HG03025 (cell line): Measurements from ENCODE around the gene SUN3.
"Not testable (repeated sequence)": the region's sequence is repeated elsewhere in the genome, so short reads cannot be mapped to it uniquely, and the experiment has no call there.

Source experiments
- ATAC-seq: cut with Tn5 transposase; IDR thresholded peaks from one replicate; pipeline ENCODE4 v1.9.1; 2021; ENCODE audit warnings: mild to moderate bottlenecking, moderate library complexity; ENCODE audit not compliant: unreplicated experiment, low FRiP score

The SUN3 gene

DNA sequence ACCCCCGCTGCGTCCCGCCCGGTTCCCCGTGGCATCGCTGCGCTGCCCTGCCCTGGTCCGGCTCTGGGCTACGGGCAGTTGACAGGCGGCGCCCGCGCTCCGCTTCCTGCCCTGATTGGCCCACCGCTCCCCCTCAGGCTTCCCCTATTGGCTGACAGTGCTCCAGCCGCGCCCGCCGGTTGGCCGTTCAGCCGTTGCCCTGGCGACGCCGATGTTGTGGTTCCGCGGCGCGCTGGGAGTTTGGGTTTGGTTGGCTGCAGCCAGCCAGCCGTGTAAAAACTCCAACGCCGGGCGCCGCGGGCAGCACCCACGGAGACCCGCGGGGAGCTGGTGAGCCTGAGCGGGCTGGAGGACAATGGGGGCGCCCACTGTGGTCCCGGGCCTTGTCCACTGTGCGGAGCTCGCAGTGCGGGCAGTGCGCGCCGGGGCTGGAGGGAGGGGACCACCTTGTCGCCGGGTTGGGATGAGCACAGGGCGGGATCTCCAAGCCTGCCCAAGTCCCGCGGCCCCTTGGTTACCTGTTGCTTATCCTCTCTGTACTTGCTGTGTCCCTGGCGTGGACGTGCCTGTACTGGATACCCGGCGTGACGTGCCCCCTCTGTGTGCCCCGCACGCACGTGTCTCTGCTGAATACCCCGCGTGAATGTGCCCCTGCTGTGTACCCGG lies 6.5 kb upstream of the SUN3 start, which contains the start of gene C7orf57:
Gene C7orf57 (plus strand): TSS at position 243 of the 666 bp plus-strand sequence. CDS start 766 bp downstream, outside the sequence.
- peak; percentile 98 for ATAC-seq

DNA sequence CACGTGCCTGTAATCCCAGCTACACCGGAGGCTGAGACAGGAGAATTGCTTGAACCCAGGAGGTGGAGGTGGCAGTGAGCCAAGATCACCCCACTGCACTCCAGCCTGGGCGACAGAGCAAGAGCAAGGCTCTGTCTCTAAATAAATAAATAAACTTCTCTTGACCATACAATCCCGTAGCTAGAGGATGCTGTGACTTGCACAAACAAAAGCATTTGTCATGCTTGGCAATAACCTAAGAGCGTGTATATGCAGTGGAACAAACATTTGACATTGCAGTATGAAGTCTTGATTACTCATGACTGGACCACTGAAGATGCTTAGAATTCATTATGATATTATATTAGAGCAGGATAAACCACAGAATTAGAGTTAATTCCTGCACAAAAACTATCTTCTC lies 5.0 kb upstream of the SUN3 start:
- ATAC-seq: no peak

DNA sequence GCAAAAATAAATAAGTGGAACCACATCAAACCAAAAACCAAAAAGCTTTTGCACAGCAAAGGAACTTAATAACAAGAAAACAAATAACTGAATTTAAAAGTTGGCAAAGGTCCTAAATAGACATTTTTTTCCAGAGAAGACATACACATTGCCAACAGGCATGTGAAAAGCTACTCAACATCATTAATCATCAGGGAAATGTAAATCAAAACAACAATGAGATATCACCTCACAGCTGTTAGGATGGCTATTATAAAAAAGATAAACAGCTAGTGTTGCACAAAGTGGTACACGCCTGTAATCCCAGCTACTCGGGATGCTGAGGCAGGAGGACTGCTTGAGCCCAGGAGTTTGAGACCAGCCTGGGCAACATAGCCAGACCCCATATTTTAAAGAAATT lies 2.2 kb upstream of the SUN3 start:
- ATAC-seq: no peak

DNA sequence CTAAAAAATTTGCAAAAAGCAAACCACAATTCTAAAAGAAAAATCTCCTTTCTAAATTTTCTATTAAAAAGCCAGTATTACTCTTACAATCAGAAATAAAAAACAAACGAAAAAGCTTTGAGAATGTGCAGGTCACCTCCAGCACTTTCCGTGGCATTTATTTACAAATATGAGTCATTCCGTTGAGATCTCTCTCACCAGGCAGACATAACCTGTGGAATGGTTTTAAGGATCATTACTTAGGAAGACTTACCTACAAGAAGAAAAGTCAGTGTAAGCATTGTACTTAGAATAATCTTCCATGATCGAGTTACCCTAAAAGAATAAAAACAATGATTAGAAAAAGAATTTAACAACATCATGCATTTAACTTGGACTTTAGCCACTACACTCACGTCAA lies 3.3 kb downstream of the SUN3 start:
- ATAC-seq: no peak

DNA sequence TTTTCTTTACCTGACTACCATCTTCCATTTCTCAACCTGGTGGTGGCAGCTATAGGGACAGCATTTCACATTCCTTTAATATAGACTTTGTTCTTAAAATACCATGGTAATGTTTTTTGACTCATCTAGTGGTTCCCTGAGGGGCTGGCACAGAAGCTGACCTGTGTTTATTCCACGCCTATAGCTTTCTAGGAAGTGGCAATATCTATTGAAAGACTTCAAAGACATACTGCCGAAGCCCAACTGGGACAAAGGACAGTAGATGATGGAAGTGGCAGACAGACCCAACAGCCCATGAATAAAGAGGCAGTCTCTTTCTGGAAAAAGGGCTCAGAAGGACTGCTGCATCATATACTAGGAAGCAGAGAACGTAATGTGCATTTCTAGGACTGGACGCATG lies 11.2 kb downstream of the SUN3 start:
- no peak for ATAC-seq

GRCh38 chr7:48016641-48017040 lies 12.3 kb downstream of the SUN3 start:
- ATAC-seq: no peak

GRCh38 chr7:48011951-48012350 lies 17.0 kb downstream of the SUN3 start:
- ATAC-seq: no peak

GRCh38 chr7:48011323-48011722 lies 17.6 kb downstream of the SUN3 start:
- no peak for ATAC-seq

GRCh38 chr7:48009954-48010353 lies 19.0 kb downstream of the SUN3 start:
- no peak for ATAC-seq

DNA sequence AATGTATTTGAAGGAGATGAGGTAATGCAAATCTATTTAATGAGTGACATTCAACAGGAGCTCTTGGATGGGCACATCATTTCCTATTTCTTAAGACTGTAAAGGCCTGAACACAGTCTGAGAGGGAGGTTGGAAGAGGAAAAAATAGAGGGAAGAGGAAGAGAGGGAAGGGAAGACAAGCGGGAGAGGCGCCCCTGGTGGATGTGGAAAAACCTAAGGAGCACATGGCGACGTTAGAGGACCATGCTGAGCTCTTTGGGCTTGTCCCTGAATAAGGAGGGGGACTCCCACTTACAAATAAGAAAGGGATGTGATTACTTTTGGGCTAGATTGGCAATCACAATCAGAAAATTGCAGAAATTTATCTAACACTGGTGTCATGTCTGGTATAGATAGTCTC lies 19.6 kb downstream of the SUN3 start:
- ATAC-seq: no peak

DNA sequence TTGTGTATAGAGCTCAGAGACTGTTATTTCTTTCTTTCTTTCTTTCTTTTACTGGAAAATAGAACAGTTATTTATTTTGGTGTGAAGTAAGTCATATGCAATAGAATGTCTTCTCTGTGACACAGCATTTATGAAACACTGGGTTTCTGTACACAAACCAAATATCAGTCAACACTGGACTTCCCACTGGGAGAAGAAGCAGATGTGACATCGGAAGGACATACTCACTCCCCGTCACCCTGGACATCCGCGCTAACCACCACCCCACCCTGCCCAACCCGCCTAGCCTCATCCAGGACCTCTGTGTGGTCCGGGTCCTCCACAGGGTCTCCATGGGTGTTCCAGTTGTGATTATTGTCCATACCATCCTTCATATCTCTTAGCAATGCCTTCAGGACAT lies 22.0 kb downstream of the SUN3 start:
- no peak for ATAC-seq

DNA sequence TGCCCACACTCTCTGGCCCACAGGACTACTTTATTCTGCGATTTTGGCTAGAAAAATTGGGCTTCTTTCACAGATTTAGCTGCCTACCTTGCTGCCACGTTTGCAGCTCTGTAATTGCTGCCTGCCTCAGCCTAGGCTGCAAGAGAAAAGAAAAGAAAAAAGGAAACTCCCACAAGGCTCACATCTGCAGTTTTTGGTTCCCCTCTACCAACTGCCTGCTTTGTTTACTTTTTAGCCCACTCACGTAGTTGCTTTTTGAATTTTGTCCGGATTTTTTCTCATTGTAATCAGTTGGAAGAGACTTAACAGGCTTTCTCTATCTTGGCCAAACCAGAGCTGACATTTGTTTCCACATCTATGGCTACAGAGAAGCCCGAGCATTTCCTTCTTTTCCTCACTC lies 24.3 kb downstream of the SUN3 start:
- peak; percentile 86 for ATAC-seq

GRCh38 chr7:48004032-48004431 lies 24.9 kb downstream of the SUN3 start:
- peak; percentile 14 for ATAC-seq

DNA sequence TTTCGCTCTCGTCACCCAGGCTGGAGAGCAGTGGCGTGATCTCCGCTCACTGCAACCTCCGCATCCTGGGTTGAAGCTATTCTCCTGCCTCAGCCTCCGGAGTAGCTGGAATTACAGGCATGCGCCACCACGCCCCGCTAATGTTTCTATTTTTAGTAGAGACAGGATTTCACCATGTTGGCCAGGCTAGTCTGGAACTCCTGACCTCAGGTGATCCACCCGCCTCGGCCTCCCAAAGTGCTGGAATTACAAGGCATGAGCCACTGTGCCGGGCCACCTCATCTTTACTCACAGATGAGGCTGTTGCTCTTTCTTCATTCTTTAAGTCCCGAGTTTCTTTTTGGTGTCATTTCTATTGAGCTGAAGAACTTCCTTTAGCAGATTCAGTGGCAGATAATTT lies 28.7 kb downstream of the SUN3 start:
- not testable (repeated sequence) for ATAC-seq

DNA sequence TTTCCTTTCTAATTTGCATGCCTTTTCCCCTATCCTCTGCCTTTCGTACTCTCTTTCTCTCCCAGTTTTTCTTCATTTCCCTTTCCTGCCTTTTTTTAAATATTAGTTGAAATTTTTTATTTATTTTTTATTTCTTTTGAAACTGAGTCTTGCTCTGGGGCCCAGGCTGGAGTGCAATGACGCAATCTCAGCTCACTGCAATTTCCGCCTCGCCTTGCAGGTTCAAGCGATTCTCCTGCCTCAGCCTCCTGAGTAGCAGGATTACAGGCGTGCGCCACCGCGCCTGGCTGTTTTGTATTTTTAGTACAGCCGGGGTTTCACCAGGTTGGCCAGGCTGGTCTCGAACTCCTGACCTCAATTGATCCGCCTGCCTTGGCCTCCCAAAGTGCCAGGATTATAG lies 29.5 kb downstream of the SUN3 start:
- ATAC-seq: no peak

DNA sequence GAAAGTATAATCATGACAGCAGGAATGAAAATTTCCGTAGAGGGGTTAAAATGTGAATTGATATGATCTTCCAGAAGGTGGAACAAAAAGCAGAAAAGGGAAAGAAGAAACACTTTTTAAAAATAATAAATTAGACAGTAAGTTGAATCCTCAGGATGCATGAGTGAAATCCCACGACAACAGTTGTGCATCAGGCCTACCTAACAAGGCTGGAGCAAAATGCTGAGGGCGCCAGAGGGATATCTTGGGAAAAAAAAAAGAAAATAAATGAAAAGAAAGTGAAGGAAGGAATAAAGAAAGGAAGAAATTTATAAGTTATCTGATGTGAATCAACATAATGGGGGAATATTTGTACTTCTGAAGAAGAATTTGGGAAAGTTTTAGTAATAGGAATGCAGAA lies 36.5 kb downstream of the SUN3 start:
- ATAC-seq: no peak

DNA sequence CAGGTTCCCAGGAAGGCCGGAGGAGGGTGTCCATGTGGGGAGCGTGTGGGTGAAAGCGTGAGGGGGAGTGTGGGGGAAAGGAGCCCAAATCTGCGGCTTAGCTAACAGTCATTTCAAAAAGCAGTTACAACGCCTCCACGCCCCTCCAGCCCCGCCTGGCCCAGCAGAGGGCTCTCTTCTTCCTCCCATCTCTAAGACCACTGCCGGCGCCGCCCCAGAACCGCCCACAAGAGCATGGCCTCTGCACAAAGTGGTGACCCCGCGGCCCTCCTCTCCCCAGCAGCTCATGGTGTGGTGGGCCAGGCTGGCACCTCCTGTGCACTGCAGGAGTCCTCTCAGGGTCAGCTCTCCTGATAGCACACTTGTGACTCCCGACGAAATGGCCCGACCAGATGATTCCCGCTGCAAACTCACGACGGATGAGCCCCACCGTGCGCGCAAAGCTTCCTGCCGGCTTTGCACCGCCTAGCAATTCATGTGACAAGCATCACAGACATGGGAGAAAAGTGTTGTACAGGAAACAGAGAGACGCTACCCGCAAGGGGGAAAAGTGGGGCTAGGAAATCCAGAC lies 37.1 kb downstream of the SUN3 start:
- peak; percentile 99 for ATAC-seq

GRCh38 chr7:47991270-47991669 lies 37.6 kb downstream of the SUN3 start:
- no peak for ATAC-seq

DNA sequence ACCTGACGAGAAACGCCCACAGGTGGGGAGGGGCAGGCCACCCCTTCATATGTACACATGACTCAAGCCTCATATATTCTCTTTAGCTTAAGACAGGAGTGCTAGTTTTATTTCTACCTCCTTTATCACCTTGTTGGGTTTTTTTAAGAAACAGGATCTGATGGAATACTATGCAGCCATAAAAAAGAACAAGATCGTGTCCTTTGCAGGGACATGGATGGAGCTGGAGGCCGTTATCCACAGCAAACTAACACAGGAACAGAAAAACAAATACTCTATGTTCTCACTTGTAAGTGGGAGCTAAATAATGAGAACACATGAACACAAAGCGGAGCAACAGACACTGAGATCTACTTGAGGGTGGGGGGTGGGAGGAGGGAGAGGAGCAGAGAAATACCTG lies 38.3 kb downstream of the SUN3 start:
- ATAC-seq: no peak

- not testable (repeated sequence) for ATAC-seq
These were observed 39.1 kb downstream of the SUN3 start for GRCh38 chr7:47989607-47990400.

GRCh38 chr7:47988496-47989386 lies 40.2 kb downstream of the SUN3 start:
- ATAC-seq: no peak
